ENCODE data around the gene PLEKHA8.

Gene PLEKHA8

DNA sequence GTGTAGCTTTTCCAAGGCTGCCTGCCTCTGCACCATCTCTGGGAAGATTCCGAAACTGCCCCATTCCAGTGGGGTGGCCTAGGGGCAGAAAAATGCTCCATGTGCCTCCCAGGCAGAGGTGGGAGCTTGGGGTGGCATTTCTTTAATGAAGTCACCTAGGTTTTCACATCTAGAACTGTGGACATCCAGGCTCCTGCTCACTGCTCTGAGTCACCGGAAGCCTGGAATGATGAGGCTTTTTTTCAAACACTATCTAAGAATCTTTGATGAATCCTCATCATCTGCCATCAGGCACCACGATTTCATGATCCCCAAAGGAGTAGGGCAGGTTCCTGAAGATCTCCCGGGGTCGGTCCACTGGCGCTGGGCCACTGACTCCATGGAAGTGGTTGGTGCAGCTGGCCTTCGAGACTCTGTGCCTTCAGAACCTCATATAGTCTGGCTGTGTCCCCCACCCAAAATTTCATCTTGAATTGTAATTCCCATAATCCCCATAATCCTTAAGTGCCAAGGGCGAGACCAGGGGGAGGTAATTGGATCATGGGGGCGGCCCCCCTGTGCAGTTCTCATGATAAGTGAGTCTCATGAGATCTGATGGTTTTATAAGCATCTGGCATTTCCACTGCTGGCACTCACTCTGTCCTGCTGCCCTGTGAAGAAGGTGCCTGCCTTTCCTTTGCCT lies 143.7 kb downstream of the PLEKHA8 start:
- DNase-seq, result no peak

DNA sequence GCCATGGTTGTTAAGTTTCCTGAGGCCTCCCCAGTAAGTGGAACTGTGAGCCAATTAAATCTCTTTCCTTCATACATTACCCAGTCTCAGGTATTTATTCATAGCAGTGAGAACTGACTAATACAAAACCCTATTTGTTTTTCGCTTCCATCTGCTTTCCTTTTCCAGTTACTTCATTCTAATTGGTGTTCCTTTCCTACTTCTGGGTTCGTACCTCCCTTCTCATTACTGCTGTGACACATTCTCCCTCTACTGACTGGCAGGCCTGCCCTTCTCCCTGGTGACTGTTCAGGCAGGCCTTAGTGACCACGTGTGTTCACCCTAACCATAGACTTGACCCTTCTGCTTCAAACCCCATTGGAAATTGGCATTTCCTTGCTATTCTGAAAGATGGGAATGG lies 144.2 kb downstream of the PLEKHA8 start:
- DNase-seq, result peak; percentile 18

DNA sequence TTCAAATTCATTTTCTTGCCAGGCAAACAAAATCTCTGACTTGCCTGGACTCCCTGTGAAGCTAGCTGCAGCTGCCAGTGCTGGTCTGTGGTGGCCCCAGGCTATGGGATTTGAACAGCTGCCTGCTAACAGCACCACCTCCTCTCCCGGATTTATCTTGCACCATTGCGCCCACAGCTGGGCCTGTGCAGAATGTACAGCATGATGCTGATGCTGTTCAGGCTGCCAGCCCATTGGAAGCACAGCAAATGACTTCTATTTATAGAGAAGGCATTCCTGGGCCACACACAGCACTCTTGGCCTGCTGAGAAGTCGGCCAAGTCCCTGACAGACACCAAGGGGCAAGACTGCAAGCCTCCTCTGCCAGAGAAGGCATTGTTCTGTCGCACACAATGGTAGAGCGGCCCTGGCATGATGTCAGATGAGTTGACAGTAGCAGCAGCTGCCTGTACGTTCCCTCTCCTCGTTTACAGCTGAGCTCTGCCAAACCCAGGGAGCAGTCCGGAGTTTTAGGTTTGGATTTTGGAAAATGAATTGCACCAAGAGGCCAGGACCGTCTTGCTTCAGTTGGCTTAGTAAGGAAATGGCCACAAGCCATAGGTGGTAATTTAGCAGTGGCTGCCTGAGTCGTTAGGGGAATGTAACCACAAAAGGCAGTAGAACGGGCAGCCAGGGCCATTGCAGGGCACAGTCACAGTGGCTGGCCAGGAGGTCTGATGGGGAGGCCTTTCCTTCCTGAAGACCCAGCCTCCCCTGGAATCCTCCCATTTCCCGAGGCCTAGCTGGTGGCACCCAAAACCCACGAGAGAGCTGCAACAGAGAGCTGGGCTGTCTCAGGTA lies 145.1 kb downstream of the PLEKHA8 start:
- peak; percentile 98 for DNase-seq

DNA sequence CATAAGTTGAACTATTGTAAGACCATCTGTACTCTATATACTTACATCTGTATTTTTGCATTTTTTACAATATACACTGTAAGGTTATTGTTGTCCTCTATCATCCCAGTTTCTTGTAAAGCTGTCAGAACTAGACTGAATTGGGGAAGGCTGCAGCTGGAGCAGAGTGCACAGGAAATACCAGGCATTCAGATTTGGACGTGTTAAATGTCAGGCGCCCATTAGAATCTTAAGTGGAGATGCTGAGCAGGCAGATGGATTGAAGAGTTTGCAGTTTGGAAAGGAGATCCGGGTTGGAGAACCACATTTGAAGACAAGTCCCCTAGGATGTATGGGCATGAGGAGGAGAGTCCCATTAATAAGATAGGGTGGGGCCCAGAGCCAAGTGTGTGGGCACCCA lies 147.0 kb downstream of the PLEKHA8 start:
- DNase-seq, result no peak

DNA sequence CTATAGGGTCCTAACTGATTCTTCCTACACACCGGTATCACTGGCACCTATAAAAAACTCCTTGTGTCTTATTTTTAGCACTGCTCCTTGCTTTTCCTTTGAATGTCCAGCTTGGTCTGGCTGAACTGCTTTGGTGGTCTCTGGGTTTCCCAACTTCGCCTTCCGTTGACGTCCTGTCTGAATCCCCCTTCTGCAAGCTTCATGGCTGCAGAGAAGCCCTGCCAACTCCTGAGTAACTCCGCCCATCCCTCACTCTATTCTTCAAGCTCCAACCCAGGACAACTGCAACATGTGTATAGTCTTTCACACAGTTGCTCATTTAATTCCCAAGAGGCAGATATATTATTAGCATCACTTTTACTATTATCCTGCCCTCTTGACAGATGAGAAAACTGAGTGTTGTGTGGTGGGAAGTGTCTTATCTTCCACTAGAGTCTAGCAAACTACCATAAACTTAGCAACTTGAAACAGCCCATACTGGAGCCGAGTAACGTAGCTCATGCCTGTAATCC lies 147.5 kb downstream of the PLEKHA8 start:
- no peak for DNase-seq

DNA sequence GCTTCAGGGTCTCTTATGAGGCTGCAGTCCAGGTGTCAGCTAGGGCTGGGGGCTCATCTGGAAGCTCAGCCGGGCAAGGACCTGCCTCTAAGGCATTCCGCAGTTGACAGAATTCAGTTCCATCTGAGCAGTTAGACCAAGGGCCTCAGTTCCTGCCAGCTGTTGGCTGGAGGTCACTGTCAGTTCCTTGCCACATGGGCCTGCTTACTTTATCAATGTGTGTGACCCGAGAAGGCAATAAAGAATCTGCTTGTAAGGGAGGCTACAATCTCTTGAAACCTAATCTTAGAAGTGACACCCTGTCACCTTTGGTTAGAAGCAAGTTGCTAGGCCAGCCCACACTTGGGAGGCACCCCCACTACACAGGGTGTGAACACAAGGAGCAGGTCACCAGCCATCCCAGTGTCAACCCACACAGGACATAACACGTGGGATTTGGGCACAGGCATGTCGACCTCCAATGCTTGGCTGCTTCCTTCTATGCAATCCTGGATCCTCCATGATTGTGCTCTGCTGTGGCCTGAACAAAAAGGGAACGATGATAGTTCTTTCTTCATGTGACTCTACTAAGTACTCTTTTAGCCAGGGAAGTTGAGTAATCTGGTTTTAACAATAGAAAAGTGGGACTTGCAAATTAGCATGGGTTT lies 148.4 kb downstream of the PLEKHA8 start:
- DNase-seq, result no peak

DNA sequence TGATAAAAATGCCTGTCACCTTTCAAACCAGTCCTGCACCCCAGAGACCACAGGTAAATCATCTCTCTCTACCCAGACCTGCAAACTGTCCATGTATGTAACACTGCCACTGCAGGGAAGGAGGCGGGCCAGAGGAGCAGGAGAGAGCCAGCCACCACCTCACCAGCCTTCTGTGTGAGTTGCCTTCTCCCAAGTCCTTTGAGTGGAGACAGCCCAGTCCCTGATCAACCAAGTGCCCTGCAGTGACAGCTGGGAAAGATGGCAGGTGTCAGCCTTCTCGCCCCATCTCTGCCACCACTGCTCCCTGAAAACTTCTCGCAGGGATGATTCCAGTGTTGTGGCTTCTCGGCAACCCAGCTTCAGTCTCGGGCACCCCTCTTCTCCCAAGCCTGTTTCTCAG lies 149.0 kb downstream of the PLEKHA8 start:
- DNase-seq, result no peak

DNA sequence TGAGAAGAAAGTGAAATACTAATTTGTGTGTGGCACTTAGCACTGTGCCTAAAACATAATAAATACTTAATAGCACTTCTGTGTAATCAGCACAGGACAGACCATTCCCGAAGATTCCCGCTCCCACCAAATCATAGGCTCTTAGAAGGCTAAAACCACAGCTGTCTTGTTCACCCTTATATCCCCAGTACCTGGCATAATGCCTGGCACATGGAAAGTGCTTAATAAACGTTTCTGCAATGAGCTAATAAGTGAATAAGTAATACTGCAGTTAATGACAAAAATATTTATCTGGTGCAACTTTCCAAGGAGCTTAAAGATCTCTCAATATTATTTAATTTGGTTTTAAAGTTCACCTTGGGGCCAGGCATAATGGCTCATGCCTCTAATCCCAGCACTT lies 149.8 kb downstream of the PLEKHA8 start:
- no peak for DNase-seq

DNA sequence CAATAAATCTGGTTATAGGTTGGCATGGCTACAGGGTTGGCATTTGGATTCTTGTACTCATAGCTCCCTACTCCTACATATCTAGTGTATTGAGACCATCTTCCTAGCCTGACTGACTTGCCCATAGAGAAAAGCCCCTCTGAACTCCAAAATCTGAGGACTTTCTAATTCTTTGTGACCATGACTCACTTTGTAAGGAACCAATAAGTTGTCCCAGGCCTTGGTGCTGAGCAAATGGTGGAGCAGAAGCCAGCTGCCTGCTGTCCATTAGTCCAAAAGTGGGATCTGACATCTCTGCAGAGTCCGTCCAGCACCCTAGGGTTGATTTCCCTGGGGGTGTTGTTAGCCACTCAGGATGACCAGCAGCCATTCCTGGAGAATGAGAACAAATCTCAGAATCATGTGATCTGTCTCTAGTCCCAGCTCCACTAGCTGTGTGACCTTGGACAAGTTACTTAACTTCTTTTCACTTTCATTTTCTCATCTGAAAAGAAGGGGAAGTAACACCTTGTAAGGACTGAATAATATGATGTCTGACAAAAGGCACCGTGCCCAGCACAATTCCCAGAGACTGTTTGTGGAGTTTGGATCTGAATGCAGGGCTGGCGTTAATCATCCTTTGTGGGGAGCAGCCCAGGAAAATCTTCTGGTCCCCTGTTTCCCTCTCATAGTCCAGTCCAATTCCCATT lies 150.7 kb downstream of the PLEKHA8 start:
- no peak for DNase-seq
